Stimulated activated CD4-positive, alpha-beta T cell treated with anti-CD3 and anti-CD28 coated beads, Interleukin-2, amount 100 ng/mL, for 48 hours (primary cell): Measurements from ENCODE around the gene CHRNA4.
"Not testable (repeated sequence)": the region's sequence is repeated elsewhere in the genome, so short reads cannot be mapped to it uniquely, and the experiment has no call there.

Experiments
- DNase-seq, 2 donors: peaks; one replicate each; pipeline ENCODE4 v3.0.0-alpha.2; 2020

CHRNA4 gene

DNA sequence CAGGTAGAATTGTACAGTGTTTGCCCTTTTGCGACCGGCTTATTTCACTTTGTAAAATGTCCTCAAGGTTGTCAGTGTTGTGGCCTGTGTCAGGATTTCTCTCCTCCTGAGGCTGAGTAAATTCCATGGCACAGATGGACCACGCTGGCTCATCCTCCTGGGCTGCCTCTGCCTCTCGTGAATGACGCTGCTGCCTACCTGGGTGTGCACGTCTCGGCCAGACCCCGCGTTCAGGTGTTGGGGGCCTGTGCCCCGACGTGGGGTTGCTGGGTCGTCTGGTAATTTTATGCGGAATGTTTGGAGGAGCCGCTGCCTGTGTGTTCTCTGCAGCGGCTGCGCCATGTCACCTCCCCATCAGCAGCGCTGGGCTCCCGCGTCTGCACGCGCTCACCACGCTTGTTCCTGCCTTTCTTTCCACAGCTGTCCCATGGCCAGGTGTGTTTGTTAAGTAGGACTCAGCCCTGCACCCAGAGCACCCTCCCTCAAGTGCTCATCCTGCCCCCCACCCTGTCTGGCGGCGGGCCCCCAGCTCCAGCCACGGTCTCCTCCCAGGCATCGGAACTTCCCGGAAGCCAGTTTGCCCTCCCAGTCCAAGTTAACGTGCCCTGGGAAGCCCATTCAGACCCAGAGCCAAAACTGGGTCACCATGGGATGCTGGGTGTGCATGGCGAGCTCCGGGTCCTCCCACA is 36.1 kb upstream of the CHRNA4 start:
- DNase-seq: no peak

DNA sequence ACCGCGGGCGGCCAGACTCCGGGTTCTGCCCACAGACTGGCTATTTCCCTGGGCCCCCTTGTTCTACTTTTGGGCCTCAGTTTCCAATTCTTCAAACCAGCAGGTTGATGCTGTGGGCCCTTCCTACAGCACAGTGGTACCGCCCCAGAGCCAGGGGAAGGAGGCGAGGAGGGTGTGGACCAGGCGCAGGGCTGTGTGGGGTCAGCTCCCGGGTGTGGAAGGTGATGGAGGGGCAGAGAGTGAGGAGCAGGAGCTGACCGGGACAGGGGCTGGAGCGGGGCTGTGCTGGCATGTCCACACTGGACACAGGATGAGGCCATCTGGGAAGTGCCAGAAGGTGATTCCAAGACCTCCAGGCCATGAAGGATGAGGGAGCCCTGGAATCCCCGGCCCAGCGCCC is 35.2 kb upstream of the CHRNA4 start:
- no peak for DNase-seq

DNA sequence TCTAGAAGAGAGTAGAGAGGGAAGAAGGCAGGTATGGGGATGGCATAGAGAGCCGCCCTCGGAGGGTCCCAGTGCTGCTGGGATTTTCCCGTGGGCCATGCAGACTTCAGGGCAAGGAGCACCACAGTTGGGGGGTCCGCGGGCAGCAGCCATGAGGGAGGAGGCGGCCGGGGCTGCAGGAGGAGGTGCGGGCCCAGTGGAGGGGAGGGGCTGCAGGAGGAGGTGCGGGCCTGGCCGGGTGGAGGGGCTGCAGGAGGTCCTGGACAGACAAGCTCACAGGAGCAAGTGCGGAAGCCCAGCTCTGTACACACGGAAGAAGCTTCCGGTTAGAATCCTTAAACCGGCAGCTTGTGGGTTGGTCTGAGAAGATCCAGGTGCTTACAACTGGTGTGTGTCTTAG is 34.6 kb upstream of the CHRNA4 start:
- no peak for DNase-seq

DNA sequence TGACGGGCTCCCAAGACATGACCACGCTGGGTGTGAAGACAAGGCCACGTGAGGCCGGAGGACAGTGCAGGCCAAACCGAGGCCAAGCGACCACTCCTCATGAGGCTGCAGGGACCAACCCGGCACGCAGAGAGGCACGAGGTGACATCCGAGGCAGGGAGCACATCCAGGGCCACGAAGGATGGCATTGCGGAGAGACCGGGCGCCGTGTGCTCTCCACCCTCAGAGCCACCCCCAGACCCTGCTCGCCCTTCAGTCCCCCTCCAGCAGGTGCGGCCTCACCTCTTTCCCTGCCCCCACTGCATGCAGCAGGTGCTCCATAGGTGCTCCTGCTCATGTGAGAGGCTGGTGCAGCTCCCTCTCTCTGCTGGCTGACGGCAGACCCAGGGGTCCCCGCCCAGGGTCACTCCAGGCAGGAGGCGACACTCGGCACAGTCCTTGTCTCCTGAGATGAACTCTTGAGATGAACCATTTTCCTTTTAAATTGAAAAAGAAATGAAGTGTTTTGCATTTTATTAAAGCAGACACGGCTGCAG is 33.8 kb upstream of the CHRNA4 start:
- DNase-seq: no peak

DNA sequence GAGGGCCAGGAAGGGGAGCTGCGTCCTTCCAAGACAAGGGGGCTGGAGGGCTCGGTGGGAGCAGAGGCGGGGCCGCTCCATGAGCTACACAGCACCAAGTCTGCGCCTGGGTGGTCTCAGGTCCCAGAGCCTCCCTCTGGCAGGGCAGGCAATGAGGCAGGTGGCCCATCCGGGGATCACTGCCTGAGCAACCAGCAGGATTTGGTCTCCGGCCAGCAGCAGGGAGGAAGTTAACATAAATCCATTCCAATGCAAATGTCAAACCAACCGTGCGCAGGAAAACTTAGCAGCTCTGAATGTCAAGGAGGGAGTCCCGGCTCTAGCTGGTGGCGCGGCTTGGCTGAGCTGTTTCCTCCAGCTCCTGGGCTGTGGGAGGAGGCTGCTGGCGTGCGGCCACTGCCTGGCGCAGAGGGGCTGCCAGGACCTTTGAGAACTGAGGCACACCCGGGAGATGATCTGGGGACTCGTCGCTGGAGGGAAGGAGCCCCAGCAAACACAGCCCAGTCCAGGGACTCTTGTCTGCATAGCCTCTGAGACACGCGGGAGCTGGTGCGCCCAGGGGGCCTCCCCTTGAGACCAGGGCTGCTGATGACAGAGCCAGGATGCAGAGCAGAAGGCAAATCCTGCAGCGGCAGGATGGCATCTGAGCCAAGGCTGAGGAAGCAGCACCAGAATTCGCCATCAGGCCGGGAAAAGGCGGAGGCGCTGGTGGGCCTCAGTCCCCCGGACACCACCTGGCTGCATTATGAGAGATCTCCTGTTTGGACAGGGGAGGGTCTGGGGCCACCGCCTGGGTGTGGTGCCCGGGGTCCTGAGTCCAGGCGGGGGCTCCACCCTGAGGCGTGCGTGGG is 33.1 kb upstream of the CHRNA4 start:
- no peak for DNase-seq

DNA sequence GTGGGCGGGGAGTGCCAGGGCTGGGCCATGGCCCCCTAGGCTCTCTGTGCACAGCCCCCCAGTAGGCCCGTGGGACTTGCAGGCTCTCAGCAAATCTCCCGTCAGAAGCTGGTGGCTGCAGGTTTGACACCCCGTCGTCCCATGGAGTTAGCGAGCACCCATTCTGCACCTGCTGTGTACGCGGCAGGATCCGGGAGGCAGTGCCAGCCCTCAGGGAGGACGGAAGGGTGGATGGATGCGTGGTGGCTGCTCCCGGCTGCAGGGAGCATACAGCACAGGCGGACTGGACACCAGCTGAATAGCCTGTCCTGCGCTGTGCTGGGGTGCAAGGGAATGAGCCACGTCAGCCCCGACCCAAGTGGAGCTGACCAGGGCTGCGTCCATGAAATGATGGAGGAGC is 32.4 kb upstream of the CHRNA4 start:
- no peak for DNase-seq

DNA sequence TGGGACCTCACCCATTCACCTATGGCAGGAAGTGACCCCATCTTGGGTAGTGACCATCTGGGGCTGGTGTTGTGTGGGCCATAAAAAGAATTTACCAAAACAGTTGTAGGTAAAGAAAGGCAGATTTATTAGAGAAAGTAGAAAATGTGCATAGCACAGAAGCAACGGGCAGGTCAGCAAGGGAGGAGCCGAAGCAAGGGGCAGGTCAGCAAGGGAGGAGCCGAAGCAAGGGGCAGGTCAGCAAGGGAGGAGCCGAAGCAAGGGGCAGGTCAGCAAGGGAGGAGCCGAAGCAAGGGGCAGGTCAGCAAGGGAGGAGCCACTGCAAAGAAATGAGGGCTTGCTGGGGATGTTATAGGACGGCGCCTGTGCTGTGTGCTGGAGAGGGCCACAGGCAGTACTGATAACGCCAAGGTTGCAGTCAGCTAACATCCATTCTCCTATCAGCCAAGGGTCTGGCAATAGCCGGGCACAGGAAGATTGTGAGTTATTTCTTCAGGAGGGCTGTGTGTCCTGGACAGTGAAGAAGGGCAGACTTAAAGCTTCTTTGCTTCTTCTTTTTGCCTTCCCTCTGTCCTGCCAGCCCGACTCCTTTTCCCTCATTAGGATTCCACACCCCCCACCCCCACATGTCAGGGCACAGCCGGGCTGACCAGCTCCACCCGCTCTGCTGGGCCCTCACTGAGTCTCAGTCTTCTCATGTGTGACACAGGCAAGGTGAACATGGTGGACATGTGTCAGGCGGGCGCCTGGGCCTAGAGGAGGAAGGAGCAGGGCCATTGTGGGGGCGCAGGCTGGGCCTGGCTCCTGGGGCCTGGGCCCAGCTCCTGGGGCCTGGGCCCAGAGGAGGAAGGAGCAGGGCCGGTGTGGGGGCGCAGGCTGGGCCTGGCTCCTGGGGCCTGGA is 31.6 kb upstream of the CHRNA4 start:
- no peak for DNase-seq

DNA sequence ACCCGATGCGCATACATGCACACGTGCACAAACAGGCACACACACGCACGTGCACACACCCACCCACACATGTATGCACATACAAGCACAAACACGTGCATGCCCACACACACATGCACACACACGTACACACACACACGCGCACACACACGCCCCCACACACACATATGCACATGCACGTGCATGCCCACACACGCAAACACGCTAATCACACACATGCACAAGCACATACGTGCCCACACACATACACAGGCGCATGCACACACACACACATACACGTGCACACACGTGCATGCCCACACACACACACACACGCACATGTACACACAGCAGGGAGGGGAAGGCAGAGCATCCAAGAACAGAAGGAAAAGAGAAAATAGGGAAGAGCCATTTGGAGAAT is 26.8 kb upstream of the CHRNA4 start:
- no peak for DNase-seq

DNA sequence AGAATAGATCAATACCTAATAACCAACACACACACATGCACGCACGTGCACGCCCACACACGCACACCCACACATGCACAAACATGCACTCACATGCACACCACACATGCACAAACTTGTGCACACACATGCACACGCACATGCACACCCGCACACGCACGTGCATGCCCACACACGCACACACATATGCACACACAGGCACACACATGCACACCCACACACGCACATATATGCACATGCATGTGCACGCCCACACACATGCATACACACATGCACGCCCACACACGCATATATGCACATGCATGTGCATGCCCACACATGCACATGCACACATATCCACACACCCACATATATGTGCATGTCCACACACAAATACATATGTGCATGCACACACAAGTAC is 26.2 kb upstream of the CHRNA4 start:
- no peak for DNase-seq

DNA sequence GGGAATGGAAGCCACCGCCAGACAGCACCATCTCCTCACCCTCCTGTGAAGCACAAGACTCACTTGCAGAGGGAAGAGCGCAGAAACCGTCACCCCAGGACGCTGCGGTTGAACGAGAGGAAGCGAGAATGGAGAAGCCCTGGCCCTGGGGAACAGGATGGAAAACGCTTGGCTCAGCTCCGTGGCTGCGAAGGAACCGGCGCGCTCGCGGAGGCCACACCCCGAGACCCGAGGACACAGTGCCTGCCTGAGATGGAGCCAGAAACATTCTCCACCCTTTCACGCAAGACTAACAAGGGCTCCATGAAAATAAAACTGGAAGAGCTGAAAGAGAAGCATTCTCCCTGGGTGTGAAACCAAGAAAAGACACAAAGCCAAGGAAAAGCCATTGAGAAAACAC is 25.3 kb upstream of the CHRNA4 start:
- DNase-seq: no peak

DNA sequence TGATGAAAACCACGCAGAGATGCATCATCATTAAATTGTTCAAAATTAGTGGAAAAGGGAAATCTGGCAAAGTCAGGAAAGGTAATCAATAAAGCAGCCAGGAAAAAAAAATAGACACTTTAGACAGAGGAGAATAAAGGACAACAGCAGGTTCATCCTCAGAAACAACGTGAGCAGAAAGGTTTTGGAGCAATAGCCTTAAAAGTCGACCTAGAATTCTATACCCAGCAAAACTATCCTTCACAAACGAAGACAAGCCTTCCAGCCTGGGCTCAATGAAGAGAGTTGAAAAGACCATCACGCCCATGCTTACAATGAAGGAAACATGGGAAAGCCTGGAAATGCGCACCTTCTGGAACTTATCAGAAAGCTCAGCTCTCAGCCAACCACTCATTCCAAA is 24.7 kb upstream of the CHRNA4 start:
- DNase-seq: no peak

DNA sequence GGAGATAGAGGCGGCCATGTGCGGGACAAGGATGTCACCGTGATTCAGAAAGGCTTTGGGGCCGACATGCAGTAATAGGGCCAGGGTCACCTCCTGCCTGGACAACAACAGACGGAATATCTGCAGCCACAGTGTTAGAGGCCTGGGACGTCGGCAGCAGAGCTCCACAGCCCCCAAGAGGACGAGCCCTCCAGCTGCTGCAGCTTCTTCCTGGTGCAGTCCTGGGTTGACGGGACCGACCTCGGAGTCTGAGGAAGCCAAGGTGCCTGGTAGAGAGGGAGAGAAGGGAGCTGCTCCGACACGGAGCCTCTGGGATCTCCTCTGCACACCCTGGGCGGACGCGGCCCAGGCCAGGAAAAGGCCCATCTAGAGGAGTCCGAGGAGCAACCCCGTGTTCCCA is 23.2 kb upstream of the CHRNA4 start:
- DNase-seq: no peak

DNA sequence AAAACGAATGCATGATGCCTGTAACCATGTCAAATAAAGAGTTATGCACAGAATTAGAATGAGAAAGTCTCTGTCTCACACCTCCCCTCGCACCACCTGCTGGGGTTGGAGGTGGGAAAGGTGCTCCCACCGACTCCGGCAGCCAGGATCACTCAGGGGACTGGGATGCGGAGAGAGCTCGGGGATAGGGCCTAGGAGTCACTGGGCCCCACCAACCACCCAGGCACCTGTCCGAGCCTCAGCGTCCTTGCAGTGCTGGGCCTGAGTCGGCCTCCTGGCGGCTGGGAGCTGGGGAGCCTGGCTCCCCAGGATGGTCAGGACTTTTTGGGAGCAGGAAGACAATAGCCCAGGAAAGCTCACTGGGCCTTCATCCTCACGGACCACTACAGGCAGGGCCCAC is 22.4 kb upstream of the CHRNA4 start:
- no peak for DNase-seq

DNA sequence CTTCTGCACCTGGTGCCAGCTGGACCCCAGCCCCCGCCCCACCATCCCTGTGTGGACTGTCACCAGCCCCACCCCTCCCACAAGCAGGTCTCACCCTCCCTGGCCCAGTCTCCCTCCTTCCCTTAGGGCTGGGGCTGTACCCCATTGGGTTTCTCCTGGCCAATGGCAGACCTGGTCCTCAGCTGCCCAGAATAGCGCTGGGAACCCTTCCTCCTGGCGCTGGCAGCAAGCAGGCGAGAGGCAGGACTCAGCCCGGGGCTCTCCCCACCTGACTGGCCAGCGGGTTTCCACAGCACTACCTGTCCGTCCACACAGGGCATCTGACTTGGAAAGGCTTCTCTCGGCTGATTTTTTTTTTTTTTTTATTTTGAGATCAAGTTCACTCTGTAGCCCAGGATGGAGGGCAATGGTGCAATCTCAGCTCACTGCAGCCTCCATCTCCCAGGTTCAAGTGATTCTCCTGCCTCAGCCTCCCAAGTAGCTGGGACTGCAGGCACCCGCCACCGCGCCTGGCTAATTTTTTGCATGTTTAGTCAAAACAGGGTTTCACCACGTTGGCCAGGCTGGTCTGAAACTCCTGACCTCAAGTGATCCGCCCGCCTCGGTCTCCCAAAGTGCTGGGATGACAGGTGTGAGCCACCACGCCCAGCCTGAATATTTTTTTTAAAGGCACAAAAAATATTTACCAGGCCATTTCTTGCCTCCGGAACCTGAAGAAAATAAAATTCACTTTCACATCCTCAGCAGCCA is 21.6 kb upstream of the CHRNA4 start:
- no peak for DNase-seq

DNA sequence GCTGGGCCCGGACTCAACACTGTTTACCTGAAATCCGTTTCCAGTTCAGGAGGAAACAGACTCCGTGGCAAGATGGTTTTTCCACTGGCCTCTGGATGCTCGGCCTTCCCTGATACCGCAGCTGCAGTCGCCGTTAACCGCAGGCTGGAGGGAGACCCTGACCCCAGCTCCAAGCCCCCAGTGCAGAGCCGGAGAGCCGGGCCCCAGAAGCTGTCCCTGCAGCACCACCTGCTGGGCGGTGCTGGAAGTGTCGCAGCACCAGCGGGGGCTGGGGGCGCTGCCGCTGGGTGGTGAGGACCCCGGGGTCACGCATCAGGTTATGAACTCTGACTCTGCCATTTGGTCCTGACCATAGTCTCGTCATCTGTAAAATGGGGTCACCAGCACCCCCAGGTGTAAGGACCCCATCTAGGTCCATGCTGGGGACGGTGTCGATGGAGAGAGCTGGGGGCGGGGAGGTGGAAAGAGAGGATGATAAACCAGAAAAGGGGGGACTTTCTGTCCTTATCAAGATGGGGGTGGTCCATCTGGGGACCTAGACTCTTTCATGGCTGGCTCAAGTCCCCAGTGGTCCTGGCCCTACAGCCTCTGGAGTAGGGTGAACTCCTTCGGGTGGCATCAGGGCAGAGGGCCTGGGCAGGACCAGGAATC is 20.8 kb upstream of the CHRNA4 start:
- DNase-seq: peak; percentile 35 to 41

DNA sequence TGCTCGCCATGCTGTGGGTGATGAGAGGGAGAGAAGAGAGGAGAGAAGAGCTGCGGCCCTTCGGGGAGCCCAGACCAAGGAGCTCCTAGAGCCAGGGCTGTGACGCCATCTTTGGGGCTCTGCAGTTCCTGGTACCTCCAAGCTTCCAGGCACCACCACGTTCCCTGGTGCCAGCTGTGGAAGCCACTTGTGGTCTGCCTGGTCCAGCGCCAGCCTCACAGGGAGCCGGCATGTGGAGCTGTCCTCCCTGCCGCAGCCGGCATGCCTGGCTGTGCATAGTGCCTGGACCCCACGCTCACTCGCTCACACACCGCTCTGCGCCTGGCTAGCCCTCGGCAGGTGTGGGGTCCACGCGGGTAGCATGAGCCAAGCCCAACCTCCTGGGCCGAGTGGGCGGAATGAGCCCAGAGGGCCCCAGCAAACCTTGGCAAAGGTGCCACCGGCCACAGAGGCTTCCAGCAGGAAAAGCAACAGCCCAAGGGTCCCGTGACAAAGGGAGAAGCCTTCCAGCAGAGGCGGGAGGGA is 19.3 kb upstream of the CHRNA4 start:
- no peak for DNase-seq

DNA sequence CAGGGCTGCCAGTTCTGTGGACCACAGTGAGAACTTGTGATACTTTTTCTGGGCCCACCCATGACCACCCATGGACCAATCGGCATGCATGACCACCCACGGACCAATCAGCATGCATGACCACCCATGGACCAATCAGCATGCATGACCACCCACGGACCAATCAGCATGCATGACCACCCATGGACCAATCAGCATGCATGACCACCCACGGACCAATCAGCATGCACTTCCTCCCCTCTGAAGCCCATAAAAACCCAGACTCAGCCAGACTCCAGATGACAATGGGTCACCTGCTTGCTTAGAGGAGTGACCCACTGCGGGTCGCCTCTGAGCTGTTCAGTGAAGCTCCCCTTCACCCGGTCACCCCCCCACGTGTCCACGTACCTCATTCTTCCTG is 18.7 kb upstream of the CHRNA4 start:
- not testable (repeated sequence) for DNase-seq

DNA sequence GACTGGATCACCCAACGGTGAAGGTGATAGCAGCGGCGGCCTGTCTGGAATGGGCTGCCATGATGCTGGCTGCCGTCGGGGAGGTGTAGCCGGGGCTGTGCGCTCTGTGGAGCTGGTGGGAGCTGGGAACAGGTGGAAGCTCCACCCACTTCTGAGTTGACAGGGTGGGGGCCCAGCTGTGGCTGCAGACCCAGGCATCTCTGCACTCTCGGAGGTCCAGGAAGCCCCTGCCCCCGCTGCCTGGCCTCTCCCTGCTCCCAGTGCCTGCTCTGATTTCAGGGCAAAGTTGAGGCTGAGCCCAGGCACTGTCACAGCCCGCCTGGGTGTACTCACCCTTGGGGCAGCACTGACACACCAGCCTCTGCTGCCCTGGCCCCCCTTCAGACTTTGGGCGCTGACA is 18.1 kb upstream of the CHRNA4 start:
- DNase-seq: no peak

DNA sequence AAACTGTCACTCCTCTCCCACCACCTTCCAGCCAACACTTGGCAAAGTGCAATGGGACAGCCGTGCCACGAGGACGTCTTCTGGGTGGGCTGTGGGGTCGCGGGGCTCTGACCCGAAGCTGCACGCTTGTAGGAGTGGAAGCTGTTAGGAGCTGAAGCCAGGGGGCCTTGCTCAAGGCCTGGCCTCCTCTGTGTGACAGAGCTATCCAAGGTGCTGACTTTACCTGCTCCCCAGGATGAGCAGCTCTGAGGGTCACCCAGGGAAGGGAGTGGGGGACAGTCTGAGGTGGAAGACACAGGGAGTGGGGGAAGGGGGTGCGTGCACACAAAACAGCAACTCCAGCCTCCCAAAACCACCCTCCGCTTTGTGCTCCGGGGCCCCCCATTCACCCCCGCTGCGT is 17.5 kb upstream of the CHRNA4 start:
- DNase-seq: no peak

DNA sequence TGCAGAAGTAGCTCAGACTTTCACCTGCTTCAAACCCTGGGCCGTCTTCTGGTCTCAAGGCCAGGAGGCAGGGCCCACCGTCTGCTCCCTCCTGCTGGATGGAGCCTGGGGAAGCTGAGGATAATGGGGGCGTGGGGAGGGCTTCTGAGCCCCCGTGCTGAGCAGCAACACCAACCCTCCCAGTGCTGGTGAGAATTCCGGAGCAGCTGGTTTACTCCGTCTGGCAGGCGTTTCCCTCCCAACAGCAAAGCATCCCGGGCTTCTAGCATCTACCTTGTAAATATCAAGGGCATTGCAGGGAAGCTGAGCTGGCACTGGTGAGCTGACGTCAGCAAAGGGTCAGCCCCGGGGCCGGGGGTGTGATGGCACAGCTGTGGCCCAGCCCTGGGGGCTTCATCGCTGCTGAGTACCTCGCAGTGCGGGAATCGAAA is 16.8 kb upstream of the CHRNA4 start:
- DNase-seq: no peak

DNA sequence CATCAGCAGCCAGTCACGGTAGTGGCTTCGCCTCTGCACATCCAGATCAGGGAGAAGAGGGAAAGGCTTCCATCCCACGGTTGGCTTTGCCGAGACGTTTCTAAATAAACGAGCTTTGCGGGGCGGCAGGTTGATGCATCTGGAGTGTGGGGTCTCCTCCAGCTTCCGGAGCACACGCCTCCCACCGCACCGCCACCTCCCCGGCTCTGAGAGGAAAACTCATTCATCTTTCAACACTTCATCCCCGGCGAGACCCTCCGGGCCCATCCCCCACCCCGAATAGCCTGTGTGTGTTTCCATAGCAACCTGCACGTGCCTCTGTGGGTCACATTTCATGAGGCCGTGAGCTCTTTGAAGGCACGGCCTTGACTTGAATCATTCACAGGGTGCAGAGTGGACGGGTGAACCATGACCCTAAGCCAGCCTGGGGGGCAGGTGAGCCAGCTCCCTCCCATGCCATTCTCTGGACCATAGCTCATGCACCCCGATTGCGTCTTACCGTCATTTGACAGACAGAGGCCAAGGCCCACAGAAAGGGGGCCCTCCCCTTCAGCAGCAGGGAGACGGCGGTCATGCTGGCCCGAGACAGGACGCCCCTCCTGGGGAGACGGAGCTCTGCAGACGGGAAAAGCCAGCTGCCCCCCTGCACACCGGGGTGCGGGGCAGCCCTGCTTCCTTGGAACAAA is 16.2 kb upstream of the CHRNA4 start:
- no peak for DNase-seq
